Adrenal gland (tissue), 5 donors: ENCODE measurements around the gene PARVB.

ENCODE experiments used
- POLR2A ChIP-seq, 2 donors: fragments of 450-650 bp; IDR thresholded peaks; one replicate each; pipeline ENCODE4 v1.6.1; 2017; ENCODE audit warnings: antibody characterized with exemption in 2 of 2, mild to moderate bottlenecking in 2 of 2, moderate library complexity in 1 of 2
- TF ChIP-seq, protein P1 (sequence below), 6 experiments: fragments of 450-650 bp in 4 of 6; fragments of 200-600 bp in 2 of 6; sonication (generic) in 1 of 6; IDR thresholded peaks; 1 replicate in 5 of 6; 2 replicates in 1 of 6; pipeline versions ENCODE4 v1.5.1 to v1.8.0; 2016 to 2021; ENCODE audit warnings: antibody characterized with exemption in 6 of 6, mild to moderate bottlenecking in 2 of 6, moderate library complexity in 1 of 6
- donor health status: DM: no; HTN: no; CAD: no.

- TF ChIP-seq, protein P1, sequence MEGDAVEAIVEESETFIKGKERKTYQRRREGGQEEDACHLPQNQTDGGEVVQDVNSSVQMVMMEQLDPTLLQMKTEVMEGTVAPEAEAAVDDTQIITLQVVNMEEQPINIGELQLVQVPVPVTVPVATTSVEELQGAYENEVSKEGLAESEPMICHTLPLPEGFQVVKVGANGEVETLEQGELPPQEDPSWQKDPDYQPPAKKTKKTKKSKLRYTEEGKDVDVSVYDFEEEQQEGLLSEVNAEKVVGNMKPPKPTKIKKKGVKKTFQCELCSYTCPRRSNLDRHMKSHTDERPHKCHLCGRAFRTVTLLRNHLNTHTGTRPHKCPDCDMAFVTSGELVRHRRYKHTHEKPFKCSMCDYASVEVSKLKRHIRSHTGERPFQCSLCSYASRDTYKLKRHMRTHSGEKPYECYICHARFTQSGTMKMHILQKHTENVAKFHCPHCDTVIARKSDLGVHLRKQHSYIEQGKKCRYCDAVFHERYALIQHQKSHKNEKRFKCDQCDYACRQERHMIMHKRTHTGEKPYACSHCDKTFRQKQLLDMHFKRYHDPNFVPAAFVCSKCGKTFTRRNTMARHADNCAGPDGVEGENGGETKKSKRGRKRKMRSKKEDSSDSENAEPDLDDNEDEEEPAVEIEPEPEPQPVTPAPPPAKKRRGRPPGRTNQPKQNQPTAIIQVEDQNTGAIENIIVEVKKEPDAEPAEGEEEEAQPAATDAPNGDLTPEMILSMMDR (IDR thresholded peaks at IDR 0.05) = no peak
- no peak for TF ChIP-seq POLR2A (IDR thresholded peaks at IDR 0.05)
Observed at GRCh38 chr22:44131412-44131811, 107.3 kb downstream of the PARVB start.
